ENCODE data around the gene KIAA1755.

- TF ChIP-seq CTCF (IDR thresholded peaks at IDR 0.05) (no peak), POLR2A (IDR thresholded peaks at IDR 0.05) (no peak)
These were observed 88.1 kb downstream of the KIAA1755 start for GRCh38 chr20:38172408-38172807.

Data from body of pancreas (tissue), 4 donors.